CD4-positive, alpha-beta T cell treated with Interleukin-4 for 1 hour (primary cell): Measurements from ENCODE around the gene AP4B1.

ENCODE experiments used
- DNase-seq, 2 donors: peaks; one replicate each; pipeline ENCODE4 v3.0.0-alpha.2; 2020 to 2022

AP4B1 gene

GRCh38 chr1:113929750-113930498 is 25.3 kb upstream of the AP4B1 start:
- peak; percentile 87 to 88 for DNase-seq

DNA sequence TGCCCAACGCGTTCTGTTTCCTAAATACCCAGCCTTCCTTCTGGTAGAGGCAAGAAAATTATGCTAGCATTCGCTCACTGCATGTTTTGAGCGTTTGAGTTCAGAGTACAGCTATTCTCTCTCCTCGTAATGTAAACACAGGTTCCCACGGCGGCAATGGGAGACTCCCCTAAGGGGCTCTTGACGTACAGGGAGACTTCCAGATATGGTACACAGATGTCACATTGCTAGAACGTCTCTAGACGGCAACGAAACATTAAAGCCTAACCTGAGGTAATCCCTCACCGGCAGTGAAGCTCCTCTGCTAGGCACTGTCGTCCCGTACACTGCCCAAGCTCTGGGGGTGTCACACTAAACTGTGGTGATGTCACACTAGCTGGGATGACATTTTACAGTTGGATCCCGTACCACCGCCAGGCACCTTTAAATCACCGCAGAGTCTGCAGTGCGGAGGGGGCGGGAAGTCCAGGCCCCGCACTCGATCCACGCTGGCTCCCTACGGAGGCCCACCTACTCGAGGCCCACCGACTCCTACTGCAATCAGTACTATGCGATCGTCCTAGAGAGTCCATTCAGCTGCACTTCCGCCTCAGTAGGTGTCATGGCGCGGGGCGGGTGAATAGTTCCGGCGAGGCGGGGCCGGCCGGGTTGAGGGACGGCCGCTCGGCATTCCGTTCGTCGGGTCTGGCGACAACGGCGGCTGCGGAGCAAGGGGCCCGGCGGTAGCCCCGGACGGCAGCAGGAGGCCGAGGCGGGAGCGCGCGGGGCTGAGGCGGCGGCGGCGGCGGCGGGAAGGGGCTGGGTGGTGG is 24.5 kb upstream of the AP4B1 start, which contains the start of gene HIPK1:
TSS of gene HIPK1 (plus strand) at position 384 of the 809 bp plus-strand sequence.
- DNase-seq = peak; percentile 92 to 94

GRCh38 chr1:113928187-113928930 is 23.8 kb upstream of the AP4B1 start:
- DNase-seq = no peak

DNA sequence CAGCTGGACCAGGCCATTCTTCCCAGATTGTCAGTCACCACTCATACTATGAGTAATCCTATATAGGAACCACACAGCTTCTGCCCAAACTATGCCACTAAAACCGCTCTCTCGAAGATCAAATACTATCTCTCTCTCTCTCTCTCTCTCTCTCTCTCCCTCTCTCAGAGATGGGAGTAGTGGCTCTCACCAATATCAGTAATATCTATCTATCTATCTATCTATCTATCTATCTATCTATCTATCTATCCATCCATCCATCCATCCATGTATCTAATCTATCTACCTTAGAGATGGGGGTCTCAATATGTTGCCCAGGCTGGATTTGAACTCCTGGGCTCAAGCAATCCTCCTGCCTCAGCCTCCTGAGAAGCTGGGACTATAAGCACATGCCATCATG is 19.9 kb upstream of the AP4B1 start:
- no peak for DNase-seq

GRCh38 chr1:113922957-113923356 is 18.4 kb upstream of the AP4B1 start:
- no peak for DNase-seq

DNA sequence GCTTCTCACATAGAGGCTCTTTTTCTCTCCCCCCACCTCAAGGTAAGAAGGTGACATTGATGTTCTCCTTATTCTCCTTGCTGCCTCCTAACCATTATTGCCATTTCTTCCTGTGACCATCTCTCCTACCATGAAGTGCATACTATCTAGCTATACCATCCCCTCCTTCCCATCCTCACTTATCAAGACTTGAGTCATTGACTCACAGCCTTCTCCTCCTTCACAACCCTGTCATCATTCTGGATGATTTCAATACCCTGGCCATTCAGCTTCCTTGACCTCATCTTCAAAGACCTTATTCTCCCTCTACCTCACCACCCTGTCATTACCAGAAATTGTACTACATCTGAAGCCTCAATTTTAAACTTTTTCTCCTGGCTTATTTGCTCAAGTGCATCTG is 13.6 kb upstream of the AP4B1 start:
- DNase-seq = no peak

GRCh38 chr1:113917400-113918082 is 12.9 kb upstream of the AP4B1 start:
- DNase-seq = no peak

- DNase-seq = no peak
Observed at GRCh38 chr1:113916974-113917373, 12.4 kb upstream of the AP4B1 start.

DNA sequence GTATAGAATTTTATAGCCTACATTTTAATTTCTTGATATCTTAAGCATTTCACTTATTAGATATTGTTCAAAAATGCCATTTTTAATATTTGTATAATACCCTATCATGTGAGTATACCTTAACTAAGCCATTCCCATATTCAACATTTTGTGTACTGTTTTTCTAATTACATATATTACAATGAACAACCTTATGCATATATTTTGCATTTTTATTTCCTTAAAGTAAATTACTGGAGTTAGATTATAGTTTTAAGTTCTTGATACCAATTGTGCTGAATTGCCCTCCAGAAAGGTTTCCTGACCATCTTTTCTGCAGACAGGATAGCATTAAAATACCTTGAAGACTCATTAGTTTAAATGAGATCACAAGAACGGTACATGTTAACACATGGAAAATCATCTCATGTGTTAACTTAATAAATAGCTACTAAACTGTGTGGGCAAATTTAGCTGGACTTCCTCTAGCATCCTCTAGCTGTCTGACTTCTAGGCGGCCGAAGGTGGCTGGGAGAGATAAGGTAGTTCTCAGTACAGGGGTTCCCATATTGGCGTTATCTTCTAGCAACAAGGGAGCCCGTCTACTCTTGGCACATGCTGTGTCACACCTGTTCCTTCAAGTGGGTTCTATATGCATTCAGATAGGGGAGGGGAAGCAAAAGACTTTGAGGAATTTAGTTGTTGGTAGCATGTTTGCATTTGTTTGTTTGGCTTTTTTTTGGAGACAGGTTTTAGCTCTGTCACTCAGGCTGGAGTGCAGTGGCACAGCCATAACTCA is 9.5 kb upstream of the AP4B1 start:
- DNase-seq = no peak

GRCh38 chr1:113913312-113913668 is 8.7 kb upstream of the AP4B1 start:
- DNase-seq = no peak

DNA sequence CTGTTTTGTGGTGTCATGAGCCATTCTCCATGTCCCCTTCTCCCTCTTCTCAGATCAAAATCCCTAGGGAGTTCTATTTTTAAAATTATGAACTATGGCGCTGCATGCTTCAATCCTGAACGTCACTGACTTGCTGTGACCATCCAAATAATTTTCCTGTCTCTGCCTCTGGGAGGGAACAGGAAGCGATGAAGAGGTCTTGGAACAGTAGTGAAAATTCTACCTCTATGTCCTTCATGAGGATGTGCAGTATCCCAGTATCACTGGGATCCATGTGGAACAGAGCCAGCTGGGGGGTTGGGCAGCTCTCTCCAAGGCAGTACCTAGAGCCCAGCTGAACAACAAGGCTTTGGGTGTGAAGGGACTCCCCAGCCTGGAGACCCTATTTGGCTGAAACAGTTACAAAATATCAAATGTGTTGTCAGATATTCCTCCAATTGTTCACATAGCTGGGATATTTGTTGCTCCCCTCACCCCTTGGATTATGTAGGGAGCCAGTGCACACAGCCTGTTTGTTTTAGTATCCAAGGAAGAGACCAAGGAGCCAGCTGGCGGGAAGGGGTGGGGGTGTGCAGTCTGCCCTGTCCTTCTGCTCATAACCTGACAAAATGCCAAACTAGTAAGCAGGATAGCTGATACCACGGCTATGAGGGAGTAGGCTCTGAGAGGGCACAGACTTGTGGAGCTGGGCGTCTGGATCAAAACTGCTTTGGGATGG is 8.2 kb upstream of the AP4B1 start:
- no peak for DNase-seq

DNA sequence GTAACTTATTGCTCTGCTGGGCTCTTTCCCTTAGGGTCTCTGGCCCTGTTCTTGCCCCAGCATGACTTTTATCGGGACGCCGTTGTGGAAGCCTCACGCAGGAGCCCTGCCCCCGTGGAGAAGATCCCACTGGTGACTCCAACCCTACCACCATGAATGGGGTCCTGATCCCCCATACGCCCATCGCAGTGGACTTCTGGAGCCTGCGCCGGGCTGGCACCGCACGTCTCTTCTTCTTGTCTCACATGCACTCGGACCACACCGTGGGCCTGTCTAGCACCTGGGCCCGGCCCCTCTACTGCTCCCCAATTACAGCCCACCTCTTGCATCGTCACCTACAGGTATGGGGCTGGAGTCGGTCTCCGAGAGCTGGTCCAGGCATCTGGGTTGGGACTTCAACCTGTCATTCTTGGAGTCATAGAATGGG is 849 bp upstream of the AP4B1 start:
- peak in 1 of 2 donors; percentile 24 for DNase-seq

DNA sequence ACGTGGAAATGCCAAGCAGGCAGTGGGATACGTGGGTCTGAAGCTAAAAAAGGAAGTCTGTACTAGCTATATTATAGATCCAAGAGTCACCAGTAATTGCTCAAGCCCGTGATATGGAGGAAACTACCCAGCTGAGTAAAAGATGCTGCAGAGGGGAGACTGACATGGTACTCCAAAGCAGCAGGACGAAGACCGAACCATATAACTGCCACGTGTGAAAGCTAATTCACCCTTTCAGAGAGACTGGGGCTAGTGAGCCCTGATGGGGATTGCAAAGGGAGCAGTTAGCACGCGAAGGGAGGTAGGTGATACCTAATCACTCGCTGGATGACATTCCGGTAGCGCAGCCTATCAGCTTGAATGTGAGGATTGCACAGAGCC is 316 bp downstream of the AP4B1 start:
- no peak for DNase-seq

DNA sequence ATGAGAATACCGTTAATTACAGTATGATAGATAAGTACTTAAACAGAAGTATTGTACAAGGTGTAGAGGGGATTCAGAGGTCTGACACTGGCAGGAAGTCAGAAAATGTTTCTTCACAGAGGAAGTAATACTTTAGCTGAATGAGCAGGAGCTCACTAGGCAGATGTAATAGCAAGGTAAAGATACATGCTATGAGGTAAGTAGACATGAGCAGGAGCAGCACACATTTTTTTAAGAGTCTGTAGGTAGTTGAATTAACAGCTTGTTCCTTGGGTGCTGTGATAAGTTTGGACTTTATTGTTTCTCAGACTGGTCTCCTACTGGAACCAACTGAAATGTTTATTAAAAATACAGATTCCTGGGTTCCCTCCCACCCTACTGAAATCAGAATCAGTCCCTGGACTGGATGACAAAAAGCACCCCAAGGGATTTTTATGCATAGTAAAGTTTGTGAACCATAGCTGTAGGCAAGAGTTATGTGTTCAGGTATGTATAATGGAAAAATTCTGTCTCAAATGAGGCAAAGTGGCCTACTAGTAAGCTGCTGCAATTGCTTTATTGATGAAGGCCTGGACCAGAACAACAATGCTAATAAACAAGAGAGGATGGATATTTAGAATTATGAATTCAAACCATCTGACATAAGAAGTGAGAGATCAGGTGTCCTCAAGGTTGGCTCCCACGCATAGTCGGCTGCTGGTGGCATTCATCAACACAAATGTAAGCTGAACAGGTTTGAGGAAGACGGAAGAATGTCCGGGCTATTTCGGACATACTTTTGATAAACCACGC is 902 bp downstream of the AP4B1 start:
- DNase-seq = peak in 1 of 2 donors; percentile 40

GRCh38 chr1:113901191-113901590 is 3.4 kb downstream of the AP4B1 start:
- peak in 1 of 2 donors; percentile 15 for DNase-seq

DNA sequence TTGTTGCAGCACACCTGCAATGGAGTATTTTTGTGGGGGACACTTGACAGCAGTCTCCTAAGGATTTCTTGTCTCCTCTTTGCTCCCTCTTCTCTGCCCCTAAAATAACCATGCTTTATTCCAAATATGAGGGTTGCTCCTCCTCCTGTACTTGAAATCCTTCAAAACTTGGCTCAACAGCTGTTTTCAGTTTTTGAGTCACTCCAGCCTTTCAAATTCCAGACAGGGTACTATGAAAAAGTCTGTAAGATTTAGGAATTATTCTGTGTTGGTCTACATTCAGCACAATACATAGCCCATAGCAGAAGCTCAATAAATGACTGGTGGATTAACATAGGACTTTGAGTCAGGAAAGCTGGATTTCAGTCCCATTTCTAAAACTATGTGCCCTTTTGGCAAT is 5.5 kb downstream of the AP4B1 start:
- DNase-seq = no peak

- DNase-seq = no peak
Observed at GRCh38 chr1:113898241-113898814, 6.3 kb downstream of the AP4B1 start.

DNA sequence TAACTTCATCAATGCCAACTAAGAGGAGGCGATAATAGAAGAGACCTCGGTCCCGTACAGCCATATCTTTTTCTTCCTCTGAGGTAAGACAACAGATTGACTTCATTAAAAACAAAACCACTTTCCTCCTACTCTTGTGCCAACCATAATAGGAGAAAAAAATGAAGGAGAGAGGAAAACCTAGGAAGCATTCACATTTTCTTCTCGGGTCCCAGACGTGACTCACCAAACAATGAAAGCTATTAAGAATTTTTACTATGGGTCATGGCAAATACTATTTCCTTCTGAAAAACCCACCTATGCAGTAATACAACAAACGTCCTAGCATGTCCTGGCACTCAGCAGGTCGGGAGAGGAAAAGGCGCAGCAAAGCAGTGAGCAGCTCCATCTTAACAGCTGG is 8.6 kb downstream of the AP4B1 start:
- DNase-seq = no peak

DNA sequence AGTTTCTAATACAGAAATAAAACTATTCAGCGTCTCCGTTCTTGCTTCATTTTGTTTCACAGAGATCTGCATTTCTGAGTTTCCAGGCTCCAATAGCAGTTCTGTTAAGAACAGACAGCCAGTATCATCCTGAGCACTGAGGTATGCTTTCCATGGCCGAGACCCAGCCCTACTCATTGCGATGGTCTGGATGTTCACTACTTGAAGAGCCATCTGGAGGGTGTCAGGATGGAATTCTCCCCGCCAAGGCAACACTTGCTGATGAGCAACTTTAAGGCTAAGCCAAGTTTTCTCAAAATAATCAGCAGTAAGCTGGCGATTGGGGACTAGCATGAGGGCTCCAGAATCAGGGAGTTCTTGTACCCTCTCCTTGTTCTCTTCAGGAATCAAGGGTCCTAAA is 9.5 kb downstream of the AP4B1 start:
- DNase-seq = no peak

- no peak for DNase-seq
Observed at GRCh38 chr1:113893267-113893666, 11.3 kb downstream of the AP4B1 start.
